OCI-LY3 (cell line): Measurements from ENCODE around the gene IFNA21.

ENCODE experiments used
- H2AFZ ChIP-seq: fragments of 200-600, 300-600 bp; shearing (Covaris generic); 2 replicates; pipeline ENCODE4 v1.6.0; 2014; ENCODE audit warnings: antibody characterized with exemption, low read depth, low read length
- H3K27ac ChIP-seq: fragments of 200-600, 300-600 bp; sonication (generic); 2 replicates; pipeline ENCODE4 v1.5.1; 2014; ENCODE audit warnings: mild to moderate bottlenecking, low read length, moderate library complexity, mixed read lengths
- H3K27me3 ChIP-seq: fragments of 200-600, 300-600 bp; sonication (generic); 2 replicates; pipeline ENCODE4 v1.6.1; 2014; ENCODE audit warnings: low read depth, low read length, mixed read lengths
- H3K36me3 ChIP-seq: fragments of 200-600, 300-600 bp; sonication (generic); replicated peaks from 2 replicates; pipeline ENCODE3; 2014; ENCODE audit warnings: low read depth, low read length, mixed read lengths
- H3K4me1 ChIP-seq: fragments of 300-600, 200-600 bp; sonication (generic); 2 replicates; pipeline ENCODE4 v1.6.1; 2014; ENCODE audit warnings: low read length, mixed read lengths
- H3K4me2 ChIP-seq: fragments of 200-600, 300-600 bp; sonication (generic); 2 replicates; pipeline ENCODE4 v1.6.1; 2014; ENCODE audit warnings: low read length, mixed read lengths
- H3K4me3 ChIP-seq: fragments of 300-600, 200-600 bp; sonication (generic); 2 replicates; pipeline ENCODE4 v1.5.1; 2014; ENCODE audit warnings: antibody characterized with exemption, mild to moderate bottlenecking, low read length, moderate library complexity
- H3K79me2 ChIP-seq: fragments of 300-600, 200-600 bp; shearing (Covaris generic); 2 replicates; pipeline ENCODE4 v1.6.1; 2014; ENCODE audit warnings: mild to moderate bottlenecking, low read length, mixed read lengths
- H3K9ac ChIP-seq: fragments of 300-600, 200-600 bp; shearing (Covaris generic); 2 replicates; pipeline ENCODE4 v1.6.0; 2014; ENCODE audit warnings: mild to moderate bottlenecking, low read length, moderate library complexity
- H3K9me3 ChIP-seq: fragments of 200-600, 300-600 bp; shearing (Covaris generic); 2 replicates; pipeline ENCODE4 v1.6.1; 2014; ENCODE audit warnings: low read length, mixed read lengths; ENCODE audit not compliant: insufficient read depth
- H4K20me1 ChIP-seq: fragments of 200-600, 300-600 bp; sonication (generic); 2 replicates; pipeline ENCODE4 v1.6.1; 2016; ENCODE audit warnings: low read length, mixed read lengths; ENCODE audit not compliant: insufficient read depth
- CTCF ChIP-seq: fragments of 200-600, 300-600 bp; sonication (generic); IDR thresholded peaks from 2 replicates; pipeline ENCODE4 v1.5.1; 2014; ENCODE audit warnings: antibody characterized with exemption, low read length, low read depth
- EZH2phosphoT487 ChIP-seq: fragments of 200-600 bp; shearing (Covaris generic); IDR thresholded peaks from 2 replicates; pipeline ENCODE4 v1.6.1; 2018; ENCODE audit warnings: antibody characterized with exemption, mixed run types, low read depth

IFNA21 gene

GRCh38 chr9:21165516-21165915 is 944 bp downstream of the IFNA21 start:
- no peak overlapping the region for H3K4me2 ChIP-seq
- no peaks in the 10 kb centered on the region for H3K4me1 ChIP-seq
- no peaks in the 10 kb centered on the region for H3K36me3 ChIP-seq
- H3K9me3 ChIP-seq = no peaks in the 10 kb centered on the region
- TF ChIP-seq CTCF = no peak
- no peak for TF ChIP-seq EZH2phosphoT487
- H3K27me3 ChIP-seq = peaks cover 7% of the 10 kb centered on the region
- H2AFZ ChIP-seq = no peak overlapping the region
- no peaks in the 10 kb centered on the region for H4K20me1 ChIP-seq
- no peak overlapping the region for H3K4me3 ChIP-seq
- no peak overlapping the region for H3K9ac ChIP-seq
- H3K27ac ChIP-seq = no peak overlapping the region
- no peaks in the 10 kb centered on the region for H3K79me2 ChIP-seq

GRCh38 chr9:21160178-21160577 is 6.3 kb downstream of the IFNA21 start:
- no peak overlapping the region for H3K4me2 ChIP-seq
- TF ChIP-seq CTCF = no peak
- no peak for TF ChIP-seq EZH2phosphoT487
- no peak overlapping the region for H3K27ac ChIP-seq
- H3K4me1 ChIP-seq = no peaks in the 10 kb centered on the region
- H2AFZ ChIP-seq = no peak overlapping the region
- H3K9me3 ChIP-seq = no peaks in the 10 kb centered on the region
- H4K20me1 ChIP-seq = no peaks in the 10 kb centered on the region
- H3K79me2 ChIP-seq = no peaks in the 10 kb centered on the region
- H3K9ac ChIP-seq = no peak overlapping the region
- H3K27me3 ChIP-seq = peaks cover 21% of the 10 kb centered on the region
- H3K4me3 ChIP-seq = no peak overlapping the region
- no peaks in the 10 kb centered on the region for H3K36me3 ChIP-seq

GRCh38 chr9:21155501-21155900 is 11.0 kb downstream of the IFNA21 start:
- no peak overlapping the region for H3K9ac ChIP-seq
- no peaks in the 10 kb centered on the region for H3K9me3 ChIP-seq
- no peaks in the 10 kb centered on the region for H3K36me3 ChIP-seq
- TF ChIP-seq EZH2phosphoT487 (no peak), CTCF (no peak)
- peaks cover 47% of the 10 kb centered on the region for H3K27me3 ChIP-seq
- no peak overlapping the region for H3K4me3 ChIP-seq
- no peak overlapping the region for H2AFZ ChIP-seq
- H3K27ac ChIP-seq = no peak overlapping the region
- H3K79me2 ChIP-seq = no peaks in the 10 kb centered on the region
- H3K4me1 ChIP-seq = peaks cover 4% of the 10 kb centered on the region; the same call in 1 of the 2 replicates
- no peaks in the 10 kb centered on the region for H4K20me1 ChIP-seq
- H3K4me2 ChIP-seq = no peak overlapping the region

- H3K4me1 ChIP-seq = peaks cover 4% of the 10 kb centered on the region; the same call in 1 of the 2 replicates
- H3K27me3 ChIP-seq = peaks cover 49% of the 10 kb centered on the region
- H3K36me3 ChIP-seq = no peaks in the 10 kb centered on the region
- H4K20me1 ChIP-seq = no peaks in the 10 kb centered on the region
- no peaks in the 10 kb centered on the region for H3K79me2 ChIP-seq
- H3K27ac ChIP-seq = no peak overlapping the region
- peak; percentile 74 for TF ChIP-seq CTCF
- no peak for TF ChIP-seq EZH2phosphoT487
- H3K4me3 ChIP-seq = no peak overlapping the region
- no peak overlapping the region for H2AFZ ChIP-seq
- no peak overlapping the region for H3K9ac ChIP-seq
- H3K4me2 ChIP-seq = peak overlapping the region; percentile 45
- H3K9me3 ChIP-seq = no peaks in the 10 kb centered on the region
Measured at GRCh38 chr9:21154018-21154608, 12.3 kb downstream of the IFNA21 start.
